Heart right ventricle (tissue), 16 donors: ENCODE measurements around the gene MALSU1. TPM values are rescaled to one million over a fixed set of nuclear protein-coding genes. Genes with fewer than 3 reads are reported as not detected.

Source experiments
- ATAC-seq, 8 donors: fragments of 200-7000 bp; cut with Tn5 transposase; one replicate each; pipeline ENCODE4 v1.9.1; 2020; ENCODE audit warnings: mild to moderate bottlenecking in 8 of 8, moderate library complexity in 8 of 8, moderate number of reproducible peaks in 1 of 8
- DNase-seq, 2 donors: peaks; one replicate each; pipeline ENCODE4 v3.0.0-alpha.2; 2020
- H3K27ac ChIP-seq, 10 donors: fragments of 200-600 bp; sonication (generic) in 2 of 10; one replicate each; pipeline versions ENCODE4 v1.5.0 to v1.8.0; 2020 to 2022; ENCODE audit warnings: mild to moderate bottlenecking in 3 of 10
- H3K27me3 ChIP-seq, 7 donors: fragments of 200-600 bp; one replicate each; pipeline ENCODE4 v1.8.0; 2021 to 2022; ENCODE audit warnings: mild to moderate bottlenecking in 2 of 7
- H3K36me3 ChIP-seq, 9 donors: fragments of 200-600 bp; sonication (generic) in 1 of 9; one replicate each; pipeline versions ENCODE4 v1.5.0 to v1.8.0; 2020 to 2022; ENCODE audit warnings: mild to moderate bottlenecking in 2 of 9
- H3K4me1 ChIP-seq, 9 donors: fragments of 200-600 bp; sonication (generic) in 1 of 9; one replicate each; pipeline versions ENCODE4 v1.5.0 to v1.8.0; 2020 to 2022; ENCODE audit warnings: mild to moderate bottlenecking in 4 of 9
- H3K4me3 ChIP-seq, 10 donors: fragments of 200-600 bp; sonication (generic) in 2 of 10; one replicate each; pipeline versions ENCODE4 v1.5.0 to v1.8.0; 2020 to 2022; ENCODE audit warnings: mild to moderate bottlenecking in 7 of 10, moderate library complexity in 2 of 10
- H3K9me3 ChIP-seq, 11 donors: fragments of 200-600 bp in 10 of 11; sonication (generic) in 2 of 11; one replicate each; pipeline versions ENCODE4 v1.5.0 to v1.8.0; 2013 to 2022; ENCODE audit warnings: mild to moderate bottlenecking in 2 of 11, control low read depth in 1 of 11, moderate library complexity in 1 of 11
- WGBS, 2 donors: extraction: QIAGEN DNeasy Blood & Tissue Kit; methylation state at CpG; one replicate each; pipeline ENCODE4 v1.1.7; 2013; ENCODE audit warnings: inconsistent platforms in 1 of 2; 5-methylcytosine and 5-hydroxymethylcytosine counted together
- intact Hi-C, 10 donors: fragments of 100-400 bp; cut with DNase I; formaldehyde crosslinking; loops; one replicate each; pipeline versions ENCODE4 v1.11.1 to v1.14.2; 2022
- polyA plus RNA-seq, 2 donors: library from polyadenylated mRNA; stranded (reverse); fragments of 200-250 nt; gene quantifications; one replicate each; pipeline ENCODE4 v1.2.3, GENCODE V29; 2013
- total RNA-seq, 10 donors: library from RNA; stranded (reverse); fragmentation: NEBNext Ultra II Directional in 3 of 10; extraction: Animal tissue kit (Norgen Biotek cat#: 25700) in 3 of 10; gene quantifications; one replicate each; pipeline versions ENCODE4 v1.2.1 to v1.2.4, GENCODE V29; 2021 to 2023
- TF ChIP-seq, protein P1 (sequence below), 9 donors: fragments of 200-600 bp; sonication (generic) in 2 of 9; IDR thresholded peaks; one replicate each; pipeline versions ENCODE4 v1.5.0 to v1.8.0; 2021 to 2022; ENCODE audit warnings: antibody characterized with exemption in 9 of 9, mild to moderate bottlenecking in 5 of 9, moderate library complexity in 1 of 9
- donor health status: Arrhythmogenic right ventricular cardiomyopathy.
- donor health status: ischemic (EF 13 %, LVEDD 7.1; RV severe dilation, severe dysfunction).
- donor health status: healthy with polysubstance abuse.
- donor health status: DM: no; HTN: yes; CAD: no.
- donor health status: DM: no; HTN: no; CAD: no.
- donor health status: ischemic (EF 25% LVEDD 6.9; RV normal size, moderate dysfunction).
- donor health status: ischemic (EF 25% LVEDD 5.7; RV mildly dilated, moderate dysfunction).
- donor health status: healthy.
- donor health status: DM: yes; HTN: yes; CAD: no.
- donor health status: Ischemic cardiomyopathy.
- donor health status: ischemic (EF 35%, LVEDD 5.7; RV mildly dilated, moderate dysfunction).
- donor health status: nonischemic (EF 11% LVEDD 7.7; RV severe dilation, severe dysfunction).
- donor health status: DM: yes; HTN: yes; CAD: no.
- donor health status: PGD.
- donor health status: ischemic (EF 29% LVEDD 5.4; RV normal size, mild dysfunction).
- donor health status: nonischemic (EF 23%, LVEDD 6.1; RV moderate dilation, normal function).

The MALSU1 gene
- total and polyA plus RNA-seq, 12 donors: 21.4 to 132 (median 99.3) TPM

DNA sequence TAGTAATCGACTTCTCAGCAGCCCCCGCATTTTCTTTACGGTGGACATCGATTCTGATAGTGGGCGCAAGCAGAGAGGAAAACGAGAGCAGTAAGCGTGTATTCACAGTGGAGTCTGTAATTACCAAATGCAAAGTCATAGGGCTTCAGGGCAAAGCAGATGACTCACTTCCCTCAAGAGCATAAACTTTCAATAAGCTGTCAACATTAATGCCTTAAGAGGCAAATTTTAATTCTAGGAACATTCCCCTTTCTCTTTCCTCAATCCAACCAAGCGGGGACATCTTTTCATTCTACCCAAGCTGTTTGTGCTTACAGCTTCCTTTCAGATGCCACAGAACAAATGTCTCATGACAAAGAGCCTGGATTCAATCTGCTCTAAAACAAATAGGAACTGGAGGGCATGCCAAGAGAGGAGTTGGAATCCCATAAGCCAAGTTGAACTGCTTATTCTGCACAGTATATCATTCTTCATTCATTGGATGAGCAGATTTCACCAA lies 48.6 kb downstream of the MALSU1 start:
- H3K27me3 ChIP-seq: no peaks in the 10 kb centered on the region
- H3K9me3 ChIP-seq: no peaks in the 10 kb centered on the region
- intact Hi-C loops: loop anchor here in 1 of 10 donors (10.0 kb wide), 1 partner anchor 57 kb away; no protein-coding TSS in a partner anchor
- DNase-seq (no peak), ATAC-seq (no peak)
- TF ChIP-seq, protein P1, sequence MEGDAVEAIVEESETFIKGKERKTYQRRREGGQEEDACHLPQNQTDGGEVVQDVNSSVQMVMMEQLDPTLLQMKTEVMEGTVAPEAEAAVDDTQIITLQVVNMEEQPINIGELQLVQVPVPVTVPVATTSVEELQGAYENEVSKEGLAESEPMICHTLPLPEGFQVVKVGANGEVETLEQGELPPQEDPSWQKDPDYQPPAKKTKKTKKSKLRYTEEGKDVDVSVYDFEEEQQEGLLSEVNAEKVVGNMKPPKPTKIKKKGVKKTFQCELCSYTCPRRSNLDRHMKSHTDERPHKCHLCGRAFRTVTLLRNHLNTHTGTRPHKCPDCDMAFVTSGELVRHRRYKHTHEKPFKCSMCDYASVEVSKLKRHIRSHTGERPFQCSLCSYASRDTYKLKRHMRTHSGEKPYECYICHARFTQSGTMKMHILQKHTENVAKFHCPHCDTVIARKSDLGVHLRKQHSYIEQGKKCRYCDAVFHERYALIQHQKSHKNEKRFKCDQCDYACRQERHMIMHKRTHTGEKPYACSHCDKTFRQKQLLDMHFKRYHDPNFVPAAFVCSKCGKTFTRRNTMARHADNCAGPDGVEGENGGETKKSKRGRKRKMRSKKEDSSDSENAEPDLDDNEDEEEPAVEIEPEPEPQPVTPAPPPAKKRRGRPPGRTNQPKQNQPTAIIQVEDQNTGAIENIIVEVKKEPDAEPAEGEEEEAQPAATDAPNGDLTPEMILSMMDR (IDR thresholded peaks at IDR 0.05): no peak
- no peaks in the 10 kb centered on the region for H3K36me3 ChIP-seq
- peaks cover 0 to 33% (median 0%) of the 10 kb centered on the region in 9 donors for H3K4me1 ChIP-seq
- peak overlapping the region in 1 of 10 donors; percentile 43 for H3K4me3 ChIP-seq
- WGBS, 2 donors: 81 to 86% methylated on average over 8 of the region's 8 CpGs
- peak overlapping the region in 1 of 10 donors; percentile 1 for H3K27ac ChIP-seq

DNA sequence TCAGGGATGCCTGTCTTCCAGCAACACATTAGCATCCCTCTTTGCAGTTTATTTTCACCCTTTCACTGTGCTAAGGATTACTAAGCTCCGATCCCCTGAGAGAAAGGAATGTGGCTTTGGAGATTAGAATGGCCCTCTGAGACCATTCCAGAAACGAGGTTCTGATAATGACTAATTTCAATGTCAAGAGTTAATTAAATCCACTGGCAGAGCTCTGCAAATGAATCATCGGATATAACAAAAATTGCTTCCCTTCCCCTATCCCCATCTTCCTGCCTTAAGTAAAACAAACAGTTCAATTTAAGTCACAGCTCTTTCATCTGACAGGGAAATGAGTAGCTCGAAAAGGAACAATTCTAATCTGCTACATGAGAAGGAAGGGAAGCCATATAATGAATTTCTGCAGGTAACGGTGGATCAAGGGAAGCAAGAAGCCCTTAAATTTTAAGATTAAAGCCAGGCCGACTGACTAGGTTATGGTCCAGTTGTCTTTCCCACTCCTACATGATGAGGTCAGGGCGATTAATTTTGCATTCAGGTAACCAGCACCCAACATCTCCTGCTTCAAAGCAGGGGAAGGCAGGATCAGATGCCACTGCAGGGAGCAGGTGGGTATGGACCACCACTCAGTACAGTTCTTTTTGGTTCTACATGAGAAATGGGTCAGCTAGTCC lies 50.5 kb downstream of the MALSU1 start:
- TF ChIP-seq, protein P1 (IDR thresholded peaks at IDR 0.05): no peak
- DNase-seq (no peak), ATAC-seq (no peak)
- Histone ChIP-seq H3K27me3 (peaks cover 0 to 9% (median 0%) of the 10 kb centered on the region in 7 donors), H3K27ac (no peak overlapping the region), H3K36me3 (no peaks in the 10 kb centered on the region), H3K9me3 (no peaks in the 10 kb centered on the region), H3K4me1 (peaks cover 0 to 33% (median 0%) of the 10 kb centered on the region in 9 donors), H3K4me3 (no peak overlapping the region)
- WGBS, 2 donors: 43% methylated on average over 7 of the region's 7 CpGs
- intact Hi-C loops: loop anchor here in 1 of 10 donors (10.0 kb wide), 1 partner anchor 55 kb away; no protein-coding TSS in a partner anchor

DNA sequence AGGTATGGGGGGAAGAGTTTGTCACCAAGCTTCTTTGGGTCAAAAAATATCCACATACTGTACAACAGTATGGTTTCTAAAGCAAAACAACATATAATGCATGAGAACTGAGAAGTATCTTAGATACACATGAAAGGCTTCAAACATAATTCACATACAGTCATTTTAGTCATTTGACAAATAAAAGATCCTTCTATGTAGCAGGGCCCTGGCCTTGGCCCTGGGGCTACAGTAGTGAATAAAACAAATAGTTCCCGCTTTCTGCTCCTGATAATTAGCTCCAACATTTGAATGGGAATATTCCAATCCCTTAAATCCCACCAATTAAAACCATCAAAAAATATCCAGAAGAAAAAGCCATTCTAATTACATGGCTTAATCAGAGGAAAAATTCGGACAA lies 51.3 kb downstream of the MALSU1 start:
- no peaks in the 10 kb centered on the region for H3K9me3 ChIP-seq
- 88 to 95% methylated on average over 2 of the region's 2 CpGs for WGBS, 2 donors
- DNase-seq (no peak), ATAC-seq (no peak)
- no peak overlapping the region for H3K4me3 ChIP-seq
- no peak overlapping the region for H3K27ac ChIP-seq
- H3K27me3 ChIP-seq: peaks cover 0 to 14% (median 0%) of the 10 kb centered on the region in 7 donors
- no peaks in the 10 kb centered on the region for H3K36me3 ChIP-seq
- intact Hi-C loops: no loop called here
- TF ChIP-seq, protein P1 (IDR thresholded peaks at IDR 0.05): no peak
- H3K4me1 ChIP-seq: peaks cover 0 to 32% (median 0%) of the 10 kb centered on the region in 9 donors

DNA sequence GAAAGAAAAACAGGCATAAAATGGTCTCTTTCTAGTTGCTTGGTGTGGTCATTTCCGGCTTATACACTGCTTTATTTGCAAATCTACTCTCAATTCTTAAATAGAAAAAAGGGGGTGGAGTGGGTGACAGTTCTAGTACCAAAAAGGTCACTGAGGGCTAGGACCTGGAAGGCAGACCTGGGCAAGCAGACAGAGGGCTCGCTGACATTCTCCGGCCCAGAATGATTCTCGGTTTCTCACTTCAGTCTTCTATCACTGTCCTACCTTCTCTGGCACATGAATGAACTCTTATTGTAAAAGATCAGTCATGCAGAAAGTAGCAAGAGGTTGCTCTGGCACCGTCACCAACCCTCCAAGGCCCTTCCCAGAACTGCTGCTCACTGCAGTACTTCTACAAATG lies 54.0 kb downstream of the MALSU1 start:
- H3K4me3 ChIP-seq: no peak overlapping the region
- ATAC-seq (no peak), DNase-seq (no peak)
- peaks cover 0 to 12% (median 0%) of the 10 kb centered on the region in 9 donors for H3K4me1 ChIP-seq
- TF ChIP-seq, protein P1 (IDR thresholded peaks at IDR 0.05): no peak
- intact Hi-C loops: no loop called here
- H3K27ac ChIP-seq: no peak overlapping the region
- no peaks in the 10 kb centered on the region for H3K36me3 ChIP-seq
- peaks cover 0 to 14% (median 0%) of the 10 kb centered on the region in 7 donors for H3K27me3 ChIP-seq
- WGBS, 2 donors: 95 to 96% methylated on average over 5 of the region's 5 CpGs
- H3K9me3 ChIP-seq: no peaks in the 10 kb centered on the region
